ENCODE data around the gene OR51S1.
"Not testable (repeated sequence)": the region's sequence is repeated elsewhere in the genome, so short reads cannot be mapped to it uniquely, and the experiment has no call there.

OR51S1 gene

DNA sequence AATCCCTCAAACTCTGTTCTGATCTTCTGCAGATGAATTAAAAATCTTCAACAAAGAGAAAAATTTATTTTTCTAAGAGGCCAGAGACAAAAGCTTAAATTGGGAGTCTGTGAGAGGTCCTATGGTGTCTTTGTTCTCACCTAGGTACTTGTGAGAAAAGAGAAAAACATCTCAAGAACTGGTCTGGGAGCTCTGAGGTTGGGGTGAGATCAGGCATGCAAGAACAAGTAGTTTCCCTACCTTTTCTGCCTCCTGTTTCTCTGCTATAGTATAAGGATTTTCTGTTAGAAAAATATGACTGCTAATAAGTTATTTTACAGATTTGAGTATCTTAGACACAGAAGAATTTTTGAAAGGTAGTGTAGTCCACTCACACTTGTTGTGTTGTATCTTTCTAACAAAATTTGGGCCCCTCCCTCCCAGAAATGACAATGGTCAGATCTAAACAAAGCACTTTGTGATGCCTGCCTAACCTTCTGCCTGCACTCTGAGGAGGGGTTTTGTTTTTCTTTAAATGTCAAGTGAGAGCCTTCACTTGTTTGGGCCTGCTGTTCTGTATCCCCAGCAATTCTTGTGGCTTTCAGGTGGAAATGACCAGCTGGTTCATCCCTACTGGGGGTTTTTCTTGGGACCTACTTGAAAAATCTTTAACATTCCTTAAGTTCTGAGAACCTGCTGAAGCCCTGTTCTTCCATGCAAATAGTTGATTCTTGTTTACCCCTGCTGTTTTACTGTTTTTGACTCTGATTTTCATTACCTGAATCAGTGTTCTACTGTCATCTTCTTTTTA is 13.6 kb upstream of the OR51S1 start:
- Histone ChIP-seq H3K9me3 (ENCODE audit: control insufficient read depth, insufficient read depth, low read length) (no peaks in the 10 kb centered on the region), H3K36me3 (ENCODE audit: control insufficient read depth, insufficient read depth, low read length) (no peaks in the 10 kb centered on the region), H3K4me1 (ENCODE audit: control insufficient read depth, insufficient read depth, low read length) (peaks cover 11% of the 10 kb centered on the region), H3K9ac (ENCODE audit: low read depth, low read length) (no peak overlapping the region), H3K27me3 (ENCODE audit: control insufficient read depth, insufficient read depth, low read length) (no peaks in the 10 kb centered on the region), H3K4me3 (ENCODE audit: low read depth, low read length) (no peak overlapping the region)

DNA sequence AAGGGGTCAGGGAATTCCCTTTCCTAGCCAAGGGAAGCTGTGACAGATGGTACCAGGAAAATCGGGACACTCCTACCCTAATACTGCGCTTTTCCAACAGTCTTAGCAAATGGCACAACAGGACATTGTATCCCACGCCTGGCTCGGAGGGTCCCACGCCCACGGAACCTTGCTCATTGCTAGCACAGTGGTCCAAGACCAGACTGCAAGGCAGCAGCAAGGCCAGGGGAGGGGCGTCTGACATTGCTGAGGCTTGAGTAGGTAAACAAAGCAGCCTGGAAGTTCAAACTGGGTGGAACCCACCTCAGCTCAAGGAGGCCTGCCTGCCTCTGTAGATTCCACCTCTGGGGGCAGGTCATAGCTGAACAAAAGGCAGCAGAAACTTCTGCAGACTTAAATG is 5.3 kb upstream of the OR51S1 start:
- not testable (repeated sequence) for H3K9ac ChIP-seq (ENCODE audit: low read depth, low read length); H3K27me3 ChIP-seq (ENCODE audit: control insufficient read depth, insufficient read depth, low read length); H3K9me3 ChIP-seq (ENCODE audit: control insufficient read depth, insufficient read depth, low read length); H3K4me3 ChIP-seq (ENCODE audit: low read depth, low read length); H3K4me1 ChIP-seq (ENCODE audit: control insufficient read depth, insufficient read depth, low read length); H3K36me3 ChIP-seq (ENCODE audit: control insufficient read depth, insufficient read depth, low read length)

DNA sequence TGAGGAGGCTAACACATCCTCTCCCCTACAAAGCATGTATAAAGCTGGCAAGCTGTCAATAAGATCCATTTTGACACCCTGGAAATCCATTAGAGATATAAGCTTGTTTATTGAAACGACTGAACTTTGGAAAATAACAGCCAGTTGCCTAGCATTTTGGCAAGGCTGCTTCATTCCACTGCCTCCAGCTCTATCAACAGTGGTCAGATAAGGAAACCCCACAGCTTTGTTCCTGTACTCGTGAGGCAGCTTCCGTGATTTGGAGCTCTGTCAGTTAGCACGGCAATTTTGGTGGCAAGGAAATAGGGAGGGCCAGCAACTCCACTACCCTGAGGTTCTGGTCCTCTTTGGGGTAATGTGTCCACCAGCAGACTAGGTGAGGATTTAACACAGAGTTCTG is 2.0 kb upstream of the OR51S1 start:
- Histone ChIP-seq H3K9me3 (ENCODE audit: control insufficient read depth, insufficient read depth, low read length) (no peaks in the 10 kb centered on the region), H3K9ac (ENCODE audit: low read depth, low read length) (no peak overlapping the region), H3K4me1 (ENCODE audit: control insufficient read depth, insufficient read depth, low read length) (no peaks in the 10 kb centered on the region), H3K4me3 (ENCODE audit: low read depth, low read length) (no peak overlapping the region), H3K27me3 (ENCODE audit: control insufficient read depth, insufficient read depth, low read length) (no peaks in the 10 kb centered on the region), H3K36me3 (ENCODE audit: control insufficient read depth, insufficient read depth, low read length) (no peaks in the 10 kb centered on the region)

DNA sequence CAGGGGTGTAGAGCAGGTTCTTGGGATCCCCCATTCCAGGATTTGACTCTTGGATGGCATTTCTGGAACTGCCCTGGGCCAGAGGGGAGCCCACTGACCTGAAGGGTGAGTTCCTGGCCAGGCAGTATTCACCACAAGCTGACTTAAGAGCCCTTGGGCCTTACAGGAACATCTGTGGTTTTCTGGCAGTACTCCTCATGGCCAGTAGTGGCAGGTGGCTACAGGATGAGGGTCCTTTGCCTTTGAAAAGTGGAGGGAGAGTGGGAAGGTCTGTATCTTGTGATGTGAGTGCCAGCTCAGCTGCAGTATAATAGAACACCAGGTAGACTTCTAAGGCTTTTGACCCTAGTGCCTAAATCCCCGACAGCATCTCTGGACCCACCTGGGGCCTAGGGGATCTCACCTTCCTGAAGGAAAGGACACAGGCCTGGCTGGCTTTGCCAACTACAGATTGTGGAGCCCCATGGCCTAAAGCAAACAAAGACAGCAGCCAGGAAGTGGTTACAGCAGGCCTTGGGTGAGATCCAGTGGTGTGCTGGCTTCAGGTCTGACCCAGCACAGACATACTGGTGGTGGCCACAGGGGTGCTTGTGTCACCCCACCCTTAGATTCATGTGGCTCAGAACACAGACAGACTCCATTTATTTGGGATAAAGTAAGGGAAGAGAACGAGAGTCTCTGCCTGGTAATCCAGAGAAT is 9.0 kb downstream of the OR51S1 start:
- no peaks in the 10 kb centered on the region for H3K36me3 ChIP-seq (ENCODE audit: control insufficient read depth, insufficient read depth, low read length)
- H3K4me1 ChIP-seq (ENCODE audit: control insufficient read depth, insufficient read depth, low read length), result no peaks in the 10 kb centered on the region
- H3K9ac ChIP-seq (ENCODE audit: low read depth, low read length), result no peak overlapping the region
- no peaks in the 10 kb centered on the region for H3K9me3 ChIP-seq (ENCODE audit: control insufficient read depth, insufficient read depth, low read length)
- H3K27me3 ChIP-seq (ENCODE audit: control insufficient read depth, insufficient read depth, low read length), result no peaks in the 10 kb centered on the region
- no peak overlapping the region for H3K4me3 ChIP-seq (ENCODE audit: low read depth, low read length)

DNA sequence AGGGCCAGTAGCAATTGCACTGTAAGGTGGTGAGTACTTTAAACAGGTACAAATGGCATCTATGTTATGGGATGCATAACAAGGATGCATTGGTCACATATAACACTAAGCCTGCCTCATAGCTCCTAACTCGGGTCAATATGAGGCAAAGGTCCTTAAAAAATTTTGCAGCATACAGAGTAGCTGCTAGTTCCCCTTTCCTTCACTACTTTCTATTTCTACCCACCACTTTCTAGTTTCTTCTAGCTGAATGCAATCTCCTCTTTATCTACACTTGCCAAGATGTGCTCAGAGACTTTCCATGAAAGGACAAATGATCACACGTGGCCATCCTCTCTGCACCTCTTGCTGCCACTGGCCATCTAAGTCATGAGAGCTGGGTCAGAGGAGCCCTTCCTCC is 18.1 kb downstream of the OR51S1 start:
- H3K4me1 ChIP-seq (ENCODE audit: control insufficient read depth, insufficient read depth, low read length), result no peaks in the 10 kb centered on the region
- H3K27me3 ChIP-seq (ENCODE audit: control insufficient read depth, insufficient read depth, low read length), result no peaks in the 10 kb centered on the region
- H3K36me3 ChIP-seq (ENCODE audit: control insufficient read depth, insufficient read depth, low read length), result no peaks in the 10 kb centered on the region
- no peaks in the 10 kb centered on the region for H3K9me3 ChIP-seq (ENCODE audit: control insufficient read depth, insufficient read depth, low read length)
- no peak overlapping the region for H3K9ac ChIP-seq (ENCODE audit: low read depth, low read length)
- no peak overlapping the region for H3K4me3 ChIP-seq (ENCODE audit: low read depth, low read length)

DNA sequence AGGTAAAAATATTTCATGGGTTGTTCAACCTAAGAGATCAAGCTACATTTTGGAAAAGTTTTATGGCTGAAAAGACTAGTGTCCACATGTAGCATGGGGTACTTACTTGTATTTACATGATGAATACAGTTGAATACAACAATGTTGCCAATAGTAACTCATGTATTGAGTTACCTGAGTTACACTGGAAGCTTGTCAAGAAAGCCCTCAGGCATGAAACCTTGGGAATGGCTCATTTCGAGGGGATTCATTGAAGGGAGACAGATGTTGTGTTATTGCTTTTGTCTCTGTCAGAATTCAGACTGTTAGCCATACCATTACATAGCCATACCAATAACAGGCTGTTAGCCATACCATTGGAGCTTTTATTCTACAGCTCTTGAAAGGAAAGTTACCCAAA is 18.7 kb downstream of the OR51S1 start:
- Histone ChIP-seq H3K36me3 (ENCODE audit: control insufficient read depth, insufficient read depth, low read length) (no peaks in the 10 kb centered on the region), H3K9ac (ENCODE audit: low read depth, low read length) (no peak overlapping the region), H3K4me1 (ENCODE audit: control insufficient read depth, insufficient read depth, low read length) (no peaks in the 10 kb centered on the region), H3K4me3 (ENCODE audit: low read depth, low read length) (no peak overlapping the region), H3K27me3 (ENCODE audit: control insufficient read depth, insufficient read depth, low read length) (no peaks in the 10 kb centered on the region), H3K9me3 (ENCODE audit: control insufficient read depth, insufficient read depth, low read length) (no peaks in the 10 kb centered on the region)

DNA sequence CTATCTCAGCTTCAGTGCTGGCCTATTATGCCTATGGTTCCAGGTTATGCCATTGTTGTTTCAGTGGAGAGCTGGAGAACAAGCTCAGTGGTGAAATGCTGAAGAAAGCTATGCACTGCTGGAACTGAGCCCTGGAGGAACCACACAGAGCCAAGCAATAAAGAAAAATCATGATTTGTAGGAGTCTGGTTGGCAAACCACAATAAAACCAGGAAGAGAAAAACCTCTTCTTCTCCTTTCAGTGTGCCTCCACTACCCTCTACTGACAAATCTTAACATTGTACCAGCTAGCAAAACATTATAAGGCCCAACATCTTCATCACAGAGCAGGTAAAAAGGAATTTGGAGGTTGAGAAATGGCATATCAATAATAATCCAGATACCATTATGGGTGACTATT is 22.6 kb downstream of the OR51S1 start:
- H3K36me3 ChIP-seq (ENCODE audit: control insufficient read depth, insufficient read depth, low read length), result no peaks in the 10 kb centered on the region
- no peaks in the 10 kb centered on the region for H3K4me1 ChIP-seq (ENCODE audit: control insufficient read depth, insufficient read depth, low read length)
- H3K27me3 ChIP-seq (ENCODE audit: control insufficient read depth, insufficient read depth, low read length), result no peaks in the 10 kb centered on the region
- H3K4me3 ChIP-seq (ENCODE audit: low read depth, low read length), result no peak overlapping the region
- H3K9ac ChIP-seq (ENCODE audit: low read depth, low read length), result no peak overlapping the region
- H3K9me3 ChIP-seq (ENCODE audit: control insufficient read depth, insufficient read depth, low read length), result no peaks in the 10 kb centered on the region

DNA sequence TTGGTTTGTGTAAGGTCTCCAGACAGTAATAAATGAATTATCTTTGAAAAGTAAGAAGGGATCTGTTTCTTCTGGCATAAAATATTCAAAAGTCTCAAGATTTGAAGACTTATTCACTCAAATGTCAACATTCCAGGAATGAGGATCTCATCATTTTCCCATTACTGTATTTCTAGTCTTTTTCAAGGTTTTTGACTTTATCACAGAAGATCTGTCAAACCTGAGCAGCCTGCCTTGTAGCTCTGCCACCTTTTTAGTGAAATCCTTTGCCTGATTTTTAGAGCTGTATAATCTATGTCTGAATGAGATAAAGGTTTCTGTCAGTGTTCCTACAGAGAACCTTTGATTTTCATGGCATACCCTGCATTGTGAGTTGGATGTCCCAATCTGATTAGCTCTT is 23.9 kb downstream of the OR51S1 start:
- Histone ChIP-seq H3K9me3 (ENCODE audit: control insufficient read depth, insufficient read depth, low read length) (no peaks in the 10 kb centered on the region), H3K27me3 (ENCODE audit: control insufficient read depth, insufficient read depth, low read length) (no peaks in the 10 kb centered on the region), H3K4me3 (ENCODE audit: low read depth, low read length) (no peak overlapping the region), H3K36me3 (ENCODE audit: control insufficient read depth, insufficient read depth, low read length) (no peaks in the 10 kb centered on the region), H3K9ac (ENCODE audit: low read depth, low read length) (no peak overlapping the region), H3K4me1 (ENCODE audit: control insufficient read depth, insufficient read depth, low read length) (no peaks in the 10 kb centered on the region)

DNA sequence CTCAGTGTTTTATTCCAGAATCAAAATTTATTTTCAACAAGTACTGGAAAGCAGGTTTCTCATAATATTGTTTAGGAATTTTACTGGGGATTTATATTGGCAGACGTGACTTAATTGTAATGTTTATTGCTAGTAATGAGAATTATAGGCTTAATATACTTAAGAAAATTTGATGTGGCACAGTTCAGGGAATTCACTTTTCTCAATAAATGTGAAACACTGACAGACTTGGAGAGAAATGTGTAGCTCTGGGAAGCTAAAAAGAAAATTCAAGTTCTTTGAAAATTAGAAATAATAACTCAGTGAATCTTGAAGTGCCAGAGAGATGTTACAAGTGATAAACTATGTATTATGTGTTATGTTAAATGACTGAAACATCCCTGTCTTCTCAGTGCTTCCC is 28.0 kb downstream of the OR51S1 start, which contains the start of gene OR51F2:
TSS of gene OR51F2 (plus strand) at position 301 of the 400 bp plus-strand sequence. CDS start 101 bp downstream, outside the sequence.
- Histone ChIP-seq H3K4me3 (ENCODE audit: low read depth, low read length) (no peak within 1 kb of the TSS), H3K27me3 (ENCODE audit: control insufficient read depth, insufficient read depth, low read length) (no peaks in the 10 kb centered on the region), H3K36me3 (ENCODE audit: control insufficient read depth, insufficient read depth, low read length) (no peaks in the 10 kb centered on the region), H3K4me1 (ENCODE audit: control insufficient read depth, insufficient read depth, low read length) (no peaks in the 10 kb centered on the region), H3K9ac (ENCODE audit: low read depth, low read length) (no peak within 1 kb of the TSS), H3K9me3 (ENCODE audit: control insufficient read depth, insufficient read depth, low read length) (no peaks in the 10 kb centered on the region)

DNA sequence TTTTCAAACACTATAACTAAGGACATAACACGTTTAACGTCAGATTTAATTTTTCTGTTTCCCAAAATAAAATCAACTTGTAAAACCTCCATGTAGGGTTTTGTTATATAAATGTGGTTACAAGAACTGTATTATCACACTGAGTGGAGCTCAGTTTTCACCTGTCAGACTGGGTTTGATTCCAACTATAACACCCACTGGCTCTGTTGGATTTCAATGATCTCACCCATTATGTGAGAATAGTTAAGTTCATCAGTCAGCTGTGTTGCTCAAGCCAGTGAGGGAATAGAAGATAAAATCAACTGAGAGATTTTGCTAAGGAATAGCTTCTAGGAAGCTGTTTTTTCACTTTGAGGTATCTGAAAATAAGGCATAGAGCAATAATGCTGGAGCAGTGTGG is 39.8 kb downstream of the OR51S1 start:
- Histone ChIP-seq H3K4me3 (ENCODE audit: low read depth, low read length) (no peak overlapping the region), H3K9ac (ENCODE audit: low read depth, low read length) (no peak overlapping the region), H3K36me3 (ENCODE audit: control insufficient read depth, insufficient read depth, low read length) (no peaks in the 10 kb centered on the region), H3K4me1 (ENCODE audit: control insufficient read depth, insufficient read depth, low read length) (no peaks in the 10 kb centered on the region), H3K27me3 (ENCODE audit: control insufficient read depth, insufficient read depth, low read length) (no peaks in the 10 kb centered on the region), H3K9me3 (ENCODE audit: control insufficient read depth, insufficient read depth, low read length) (no peaks in the 10 kb centered on the region)

DNA sequence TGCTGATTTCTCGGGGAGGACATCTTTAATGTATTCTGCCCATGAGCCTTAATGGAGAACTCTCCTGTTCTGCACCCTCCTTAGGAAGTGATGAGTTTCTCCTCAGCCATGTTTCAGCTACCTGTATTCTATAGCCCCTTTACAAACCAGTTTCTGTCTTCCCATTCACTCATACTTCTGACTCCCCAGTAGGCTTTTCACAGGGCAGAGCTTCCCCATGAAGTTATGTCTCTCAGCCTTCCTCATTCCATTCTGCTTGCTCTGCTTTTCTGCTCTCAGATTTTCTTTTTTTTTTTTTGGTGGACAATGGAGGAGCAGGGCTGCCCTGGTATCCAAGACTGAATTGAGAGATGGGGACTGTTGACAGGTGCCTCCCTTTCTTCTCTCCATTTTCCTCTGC is 40.5 kb downstream of the OR51S1 start:
- Histone ChIP-seq H3K36me3 (ENCODE audit: control insufficient read depth, insufficient read depth, low read length) (no peaks in the 10 kb centered on the region), H3K9ac (ENCODE audit: low read depth, low read length) (no peak overlapping the region), H3K4me3 (ENCODE audit: low read depth, low read length) (no peak overlapping the region), H3K4me1 (ENCODE audit: control insufficient read depth, insufficient read depth, low read length) (no peaks in the 10 kb centered on the region), H3K27me3 (ENCODE audit: control insufficient read depth, insufficient read depth, low read length) (no peaks in the 10 kb centered on the region), H3K9me3 (ENCODE audit: control insufficient read depth, insufficient read depth, low read length) (no peaks in the 10 kb centered on the region)

DNA sequence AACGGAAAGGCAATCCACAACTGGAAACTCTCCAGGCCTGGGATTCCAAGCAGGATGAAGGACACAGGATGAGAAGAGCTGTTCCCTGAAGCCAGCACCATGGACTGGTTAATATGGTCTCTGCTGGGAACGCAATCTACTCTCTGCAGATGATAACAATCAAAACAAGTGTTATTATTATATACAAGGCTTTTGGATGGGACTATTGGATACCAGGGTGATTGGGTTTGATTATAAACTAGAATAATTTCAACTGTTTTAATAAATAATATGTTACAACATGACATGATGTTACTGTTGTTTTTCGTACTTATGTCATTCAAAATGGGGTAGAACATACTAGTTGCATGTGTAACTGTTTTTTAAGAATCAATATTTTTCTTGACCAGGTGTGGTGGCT is 44.7 kb downstream of the OR51S1 start, which contains the start of gene OR52R1:
TSS of gene OR52R1 (minus strand) at position 101 of the 400 bp plus-strand sequence. CDS start at position 101, 0 bp downstream.
- Histone ChIP-seq H3K9me3 (ENCODE audit: control insufficient read depth, insufficient read depth, low read length) (no peaks in the 10 kb centered on the region), H3K36me3 (ENCODE audit: control insufficient read depth, insufficient read depth, low read length) (no peaks in the 10 kb centered on the region), H3K9ac (ENCODE audit: low read depth, low read length) (no peak within 1 kb of the TSS), H3K4me1 (ENCODE audit: control insufficient read depth, insufficient read depth, low read length) (no peaks in the 10 kb centered on the region), H3K4me3 (ENCODE audit: low read depth, low read length) (no peak within 1 kb of the TSS), H3K27me3 (ENCODE audit: control insufficient read depth, insufficient read depth, low read length) (no peaks in the 10 kb centered on the region)
